Measurements from ENCODE around the gene DPYD. TPM values are rescaled to one million over a fixed set of nuclear protein-coding genes. Genes with fewer than 3 reads are reported as not detected.

Gene DPYD
- total and polyA plus RNA-seq, 10 of the 15 experiments (the other 5 are each of a cell fraction or from before 2014, with no cell fraction given) = 5.7 to 23.8 (median 10.2) TPM

DNA sequence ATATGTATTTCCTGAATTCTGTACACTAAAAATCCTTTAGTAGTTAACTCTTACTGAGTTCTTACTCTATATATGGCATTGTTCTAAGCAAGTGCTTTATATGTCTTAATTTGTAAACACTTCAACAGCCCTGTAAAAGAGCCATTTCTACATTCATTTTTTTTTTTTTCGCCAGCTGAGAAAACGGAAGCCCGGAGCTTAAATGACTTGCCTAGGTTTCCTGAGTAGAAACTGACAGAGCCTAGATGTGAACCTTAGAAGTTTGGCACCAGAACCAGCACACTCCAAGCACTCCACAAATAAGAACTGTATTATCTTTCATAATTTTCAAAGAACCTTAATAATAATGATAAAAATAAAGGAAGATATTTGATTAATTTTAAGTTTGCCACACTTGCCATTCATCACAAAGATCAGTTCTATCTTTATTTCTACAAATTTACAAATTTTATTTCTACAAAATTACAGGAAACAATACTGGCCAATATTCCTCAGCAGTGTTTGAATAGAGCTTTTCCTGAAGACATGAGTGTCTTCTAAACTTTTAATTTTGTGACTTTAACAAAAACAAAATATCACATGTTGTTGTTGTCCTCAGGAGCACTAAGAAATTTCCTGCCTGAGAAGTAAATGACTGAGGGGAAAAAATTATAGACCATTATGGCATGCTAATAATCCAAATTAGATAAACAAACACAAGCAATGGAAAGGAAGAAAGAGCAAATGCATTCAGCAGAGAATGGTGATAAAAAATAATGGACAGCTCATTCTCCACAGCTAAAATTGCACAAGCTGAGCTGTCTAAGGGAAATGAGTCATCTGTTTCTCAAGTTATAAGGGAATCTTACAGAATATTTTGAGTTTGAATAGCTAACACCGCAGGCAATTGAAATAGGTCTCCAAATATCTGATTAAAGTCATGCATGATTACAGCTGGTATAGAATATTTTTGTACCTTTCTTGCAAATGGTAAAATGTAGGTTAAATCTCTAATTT, 71.2 kb downstream of the DPYD start:
- H3K36me3 ChIP-seq (ENCODE audit: control insufficient read depth in 2 of 2, insufficient read depth in 2 of 2, low read length in 1 of 2) = no peaks in the 10 kb centered on the region; a peak in 1 of 4 replicates
- BruUV-seq (replicated peaks) = no TSS peak
- TF ChIP-seq ZNF384 (IDR thresholded peaks at IDR 0.05; ENCODE audit: borderline replicate concordance, low read depth, low read length) = peak; percentile 30; the same call in 1 of the 2 replicates
- no peak for TF ChIP-seq CHD1 (IDR thresholded peaks at IDR 0.05; ENCODE audit: low read depth, low read length)
- peak; percentile 17; the same call in 1 of the 2 replicates for TF ChIP-seq SPI1 (IDR thresholded peaks at IDR 0.05; ENCODE audit: borderline replicate concordance, insufficient read depth, low read depth, low read length)
- DNase-seq (ENCODE audit: low read depth, low spot score) (no peak), FAIRE-seq (no peak), ATAC-seq (peak; percentile 60)
- peaks cover 6% of the 10 kb centered on the region; the same call in 1 of the 2 replicates for H3K4me1 ChIP-seq (ENCODE audit: control insufficient read depth, insufficient read depth, low read length)
- no peaks in the 10 kb centered on the region; the same call in 2 of the 3 replicates for H3K9me3 ChIP-seq (replicated peaks; ENCODE audit: control insufficient read depth, insufficient read depth, low read length)
- no peak overlapping the region for H3K9ac ChIP-seq (ENCODE audit: control insufficient read depth, insufficient read depth, low read length)
- H3K4me2 ChIP-seq (ENCODE audit: control insufficient read depth, insufficient read depth) = peak overlapping the region; percentile 27; the same call in 1 of the 2 replicates
- in situ Hi-C loops (cut with MboI) (no loop called here), intact Hi-C loops (cut with micrococcal nuclease; ENCODE audit: unreplicated experiment) (loop anchor here (5.0 kb wide), 1 partner anchor 68 kb away; no protein-coding TSS in a partner anchor)
- no peaks in the 10 kb centered on the region for H3K79me2 ChIP-seq (ENCODE audit: control insufficient read depth, insufficient read depth, low read length)
- peak overlapping the region; percentile 20; the same call in 1 of the 2 replicates for H3K27ac ChIP-seq (ENCODE audit: control insufficient read depth, insufficient read depth)
- H3K27me3 ChIP-seq (replicated peaks in 1 of 2; ENCODE audit: control insufficient read depth in 2 of 2, insufficient read depth in 2 of 2, low read length in 1 of 2) = no peaks in the 10 kb centered on the region
- H2AFZ ChIP-seq (ENCODE audit: control insufficient read depth, low read depth, low read length) = peak overlapping the region; percentile 33; the same call in 1 of the 2 replicates
- POLR2A ChIA-PET = interaction anchor here (2.1 to 4.1 kb wide), 2 partner anchors 22 to 71 kb away, joined by 9 to 24 read pairs; partner anchors contain the start of gene DPYD
- H3K4me3 ChIP-seq = no peak overlapping the region
- RAD21 ChIA-PET (ENCODE audit: unreplicated experiment) = interaction anchor here (0.9 to 4.2 kb wide), 9 partner anchors 15 to 141 kb away, joined by 3 to 36 read pairs (median 5); partner anchors contain the start of gene DPYD
- WGBS (ENCODE audit: insufficient coverage, insufficient replicate concordance, low lambda C conversion rate, missing lambda C conversion rate) = 11% methylated on average over 4 of the region's 4 CpGs
- CTCF ChIA-PET = interaction anchor here (0.6 to 1.4 kb wide), 6 partner anchors 7 to 69 kb away, joined by 3 to 4 read pairs (median 4); no protein-coding TSS in a partner anchor
- no peaks in the 10 kb centered on the region for H4K20me1 ChIP-seq (ENCODE audit: control insufficient read depth, insufficient read depth)
- SMC1A ChIA-PET (ENCODE audit: uncharacterized antibody, unreplicated experiment) = interaction anchor here (0.7 to 4.1 kb wide), 14 partner anchors 10 to 440 kb away, joined by 3 to 38 read pairs (median 4); partner anchors contain the start of gene DPYD

Data from GM12878 (cell line).